ENCODE measurements around the gene CYBB.

DNA sequence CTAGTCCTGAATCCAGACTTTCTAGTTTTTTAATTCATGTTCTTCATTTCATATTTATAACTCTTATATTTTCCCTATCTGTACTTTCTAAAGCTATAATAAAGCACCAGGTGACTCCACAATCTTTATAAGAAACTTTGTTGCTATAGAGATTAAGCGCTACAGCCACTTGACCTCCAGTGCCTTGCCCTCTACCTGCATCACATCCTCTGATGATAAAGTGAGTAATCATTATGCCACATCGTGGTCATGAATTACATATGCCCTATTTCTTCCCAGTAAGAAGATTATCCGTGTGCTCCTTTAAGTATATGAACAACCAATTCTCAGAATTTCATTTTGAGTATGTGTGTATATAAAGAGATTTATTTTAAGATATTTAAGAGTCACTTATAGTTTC is 74.3 kb downstream of the CYBB start:
- TF ChIP-seq, protein P1, sequence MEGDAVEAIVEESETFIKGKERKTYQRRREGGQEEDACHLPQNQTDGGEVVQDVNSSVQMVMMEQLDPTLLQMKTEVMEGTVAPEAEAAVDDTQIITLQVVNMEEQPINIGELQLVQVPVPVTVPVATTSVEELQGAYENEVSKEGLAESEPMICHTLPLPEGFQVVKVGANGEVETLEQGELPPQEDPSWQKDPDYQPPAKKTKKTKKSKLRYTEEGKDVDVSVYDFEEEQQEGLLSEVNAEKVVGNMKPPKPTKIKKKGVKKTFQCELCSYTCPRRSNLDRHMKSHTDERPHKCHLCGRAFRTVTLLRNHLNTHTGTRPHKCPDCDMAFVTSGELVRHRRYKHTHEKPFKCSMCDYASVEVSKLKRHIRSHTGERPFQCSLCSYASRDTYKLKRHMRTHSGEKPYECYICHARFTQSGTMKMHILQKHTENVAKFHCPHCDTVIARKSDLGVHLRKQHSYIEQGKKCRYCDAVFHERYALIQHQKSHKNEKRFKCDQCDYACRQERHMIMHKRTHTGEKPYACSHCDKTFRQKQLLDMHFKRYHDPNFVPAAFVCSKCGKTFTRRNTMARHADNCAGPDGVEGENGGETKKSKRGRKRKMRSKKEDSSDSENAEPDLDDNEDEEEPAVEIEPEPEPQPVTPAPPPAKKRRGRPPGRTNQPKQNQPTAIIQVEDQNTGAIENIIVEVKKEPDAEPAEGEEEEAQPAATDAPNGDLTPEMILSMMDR (IDR thresholded peaks at IDR 0.05; ENCODE audit: low read depth, low read length, poor library complexity, severe bottlenecking) = no peak
- no peak for TF ChIP-seq EZH2phosphoT487 (IDR thresholded peaks at IDR 0.05; ENCODE audit: borderline replicate concordance, low read length)

Data from DOHH2 (cell line).